Stimulated activated CD4-positive, alpha-beta T cell treated with anti-CD3 and anti-CD28 coated beads, TNF-alpha, amount 100 ng/mL, for 24 hours (primary cell): ENCODE data around the gene YWHAQ.
"Not testable (repeated sequence)": the region's sequence is repeated elsewhere in the genome, so short reads cannot be mapped to it uniquely, and the experiment has no call there.

Experiments
- DNase-seq, 3 experiments: peaks; one replicate each; pipeline ENCODE4 v3.0.0-alpha.2; 2020; ENCODE audit warnings: low read depth in 3 of 3

Gene YWHAQ

GRCh38 chr2:9594366-9595054, 36.3 kb downstream of the YWHAQ start:
- DNase-seq, result peak in 1 of 3 experiments; percentile 14

DNA sequence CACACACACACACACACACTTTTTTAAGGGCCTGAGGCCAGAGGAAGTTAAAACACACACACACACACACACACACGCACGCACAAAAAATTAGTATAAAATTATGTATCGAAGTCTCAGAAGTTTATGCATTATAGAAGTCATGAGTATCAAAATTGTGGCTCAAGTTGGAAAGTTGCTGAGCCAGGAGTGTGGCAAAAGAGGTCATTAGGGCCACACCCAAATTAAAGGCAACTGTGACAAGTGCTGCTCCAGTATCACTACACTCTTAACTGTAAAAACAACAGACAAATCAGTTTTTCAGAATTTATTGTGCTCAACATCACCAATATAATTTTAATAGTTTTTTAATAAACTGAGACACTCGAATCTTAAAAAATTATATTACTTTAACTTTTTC, 36.9 kb downstream of the YWHAQ start:
- DNase-seq, result no peak

DNA sequence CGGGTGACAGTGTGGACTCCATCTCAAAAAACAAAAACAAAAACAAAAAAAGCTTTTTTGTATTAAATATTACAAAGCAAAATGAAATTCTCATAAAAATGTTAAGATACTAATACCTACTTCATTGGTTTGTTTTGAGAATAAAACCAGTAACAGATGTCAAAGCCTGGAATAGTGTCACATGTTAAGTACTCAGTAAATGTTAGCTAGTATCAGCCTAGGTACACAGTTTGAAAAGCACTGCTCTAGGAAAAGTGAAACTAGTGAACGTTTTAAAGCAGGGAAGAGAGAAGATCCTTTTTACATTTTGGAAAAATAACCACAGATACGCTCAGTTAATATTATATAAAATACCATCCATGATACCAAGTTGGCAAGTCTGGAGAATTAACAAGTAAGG, 38.1 kb downstream of the YWHAQ start:
- DNase-seq, result no peak

GRCh38 chr2:9590641-9591040, 40.2 kb downstream of the YWHAQ start:
- DNase-seq, result no peak

- no peak for DNase-seq
Measured at GRCh38 chr2:9586465-9586864, 44.3 kb downstream of the YWHAQ start.

DNA sequence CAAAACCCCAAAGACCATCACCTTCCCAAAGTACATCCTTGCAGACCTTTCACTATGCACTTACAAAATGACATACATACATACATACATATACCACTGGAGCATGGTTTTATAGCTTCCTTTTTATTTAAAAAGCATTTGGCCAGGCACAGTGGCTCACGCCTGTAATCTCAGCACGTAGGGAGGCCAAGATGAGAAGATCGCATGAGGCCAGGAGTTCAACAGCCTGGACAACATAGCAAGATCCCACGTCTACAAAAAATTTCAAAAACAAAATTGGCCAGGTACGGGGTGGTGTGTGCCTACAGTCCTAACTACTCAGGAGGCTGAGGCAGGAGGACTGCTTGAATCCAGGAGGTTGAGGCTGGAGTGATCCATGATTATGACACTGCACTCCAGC, 45.3 kb downstream of the YWHAQ start:
- no peak for DNase-seq

- not testable (repeated sequence) for DNase-seq
Measured at GRCh38 chr2:9584902-9585301, 45.9 kb downstream of the YWHAQ start.

- DNase-seq, result no peak
Measured at GRCh38 chr2:9582624-9583023, 48.2 kb downstream of the YWHAQ start.

GRCh38 chr2:9578467-9579235, 52.1 kb downstream of the YWHAQ start:
- DNase-seq, result no peak

- DNase-seq, result no peak
Measured at GRCh38 chr2:9574331-9574730, 56.5 kb downstream of the YWHAQ start.

DNA sequence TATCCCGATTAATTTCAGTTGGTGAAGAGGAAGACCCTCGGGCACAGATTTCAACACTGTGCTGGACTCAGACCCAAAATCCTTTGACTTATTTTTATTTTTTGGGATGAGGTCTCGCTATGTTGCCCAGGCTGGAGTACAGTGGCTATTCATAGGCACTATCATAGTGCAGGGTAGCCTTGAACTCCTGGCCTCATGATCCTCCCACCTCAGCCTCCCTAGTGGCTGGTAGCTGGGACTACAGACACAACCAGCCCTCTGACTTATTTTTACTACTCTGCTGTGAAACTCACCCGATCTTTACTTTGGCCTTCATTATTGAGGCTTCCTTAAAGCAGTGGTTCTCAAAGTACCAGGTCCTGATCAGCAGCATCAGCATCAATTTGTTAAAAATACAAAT, 57.0 kb downstream of the YWHAQ start:
- no peak for DNase-seq

- DNase-seq, result no peak
Measured at GRCh38 chr2:9573013-9573720, 57.6 kb downstream of the YWHAQ start.

GRCh38 chr2:9570182-9571060, 60.4 kb downstream of the YWHAQ start:
- DNase-seq, result no peak

GRCh38 chr2:9565436-9566153, 65.2 kb downstream of the YWHAQ start:
- no peak for DNase-seq

DNA sequence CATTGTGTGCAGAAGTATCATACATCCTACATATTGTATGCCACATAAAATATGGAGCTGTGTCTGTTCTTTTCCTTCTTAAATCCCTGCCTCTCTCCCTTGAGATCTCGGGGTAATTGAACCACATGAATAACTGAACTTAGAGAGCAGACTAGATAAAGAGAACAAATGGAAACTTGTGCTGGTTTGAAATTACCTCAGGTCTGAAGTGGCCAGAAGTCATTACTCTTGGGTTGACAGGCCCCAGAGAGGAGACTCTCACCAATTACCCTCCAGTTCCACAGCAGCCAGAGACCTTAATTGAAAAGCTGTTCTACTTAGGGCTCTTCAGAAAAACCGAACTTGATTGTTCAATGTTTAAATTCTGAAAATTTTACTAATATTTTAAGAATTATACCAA, 70.2 kb downstream of the YWHAQ start:
- DNase-seq, result no peak

DNA sequence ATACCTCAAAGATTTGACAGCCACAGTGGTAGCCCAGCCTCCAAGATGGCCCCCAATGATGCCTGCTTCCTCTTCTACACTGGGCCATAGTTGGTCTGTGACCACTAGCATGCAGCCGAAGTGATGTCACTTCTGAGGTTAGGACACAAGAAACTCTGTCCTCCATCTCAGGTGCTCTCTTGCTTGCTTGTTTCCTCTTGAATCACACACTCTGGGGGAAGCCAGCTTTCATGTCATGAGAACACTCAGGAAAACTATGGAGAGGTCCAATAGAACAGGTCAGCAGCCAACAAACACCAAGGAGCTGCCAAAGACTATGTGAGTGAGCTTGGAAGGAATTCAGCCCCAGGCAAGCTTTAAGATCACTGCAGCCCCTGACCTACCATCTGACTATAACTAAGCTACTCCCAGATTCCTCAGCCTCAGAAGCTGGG, 71.8 kb downstream of the YWHAQ start:
- DNase-seq, result no peak

GRCh38 chr2:9556121-9556743, 74.6 kb downstream of the YWHAQ start:
- no peak for DNase-seq

DNA sequence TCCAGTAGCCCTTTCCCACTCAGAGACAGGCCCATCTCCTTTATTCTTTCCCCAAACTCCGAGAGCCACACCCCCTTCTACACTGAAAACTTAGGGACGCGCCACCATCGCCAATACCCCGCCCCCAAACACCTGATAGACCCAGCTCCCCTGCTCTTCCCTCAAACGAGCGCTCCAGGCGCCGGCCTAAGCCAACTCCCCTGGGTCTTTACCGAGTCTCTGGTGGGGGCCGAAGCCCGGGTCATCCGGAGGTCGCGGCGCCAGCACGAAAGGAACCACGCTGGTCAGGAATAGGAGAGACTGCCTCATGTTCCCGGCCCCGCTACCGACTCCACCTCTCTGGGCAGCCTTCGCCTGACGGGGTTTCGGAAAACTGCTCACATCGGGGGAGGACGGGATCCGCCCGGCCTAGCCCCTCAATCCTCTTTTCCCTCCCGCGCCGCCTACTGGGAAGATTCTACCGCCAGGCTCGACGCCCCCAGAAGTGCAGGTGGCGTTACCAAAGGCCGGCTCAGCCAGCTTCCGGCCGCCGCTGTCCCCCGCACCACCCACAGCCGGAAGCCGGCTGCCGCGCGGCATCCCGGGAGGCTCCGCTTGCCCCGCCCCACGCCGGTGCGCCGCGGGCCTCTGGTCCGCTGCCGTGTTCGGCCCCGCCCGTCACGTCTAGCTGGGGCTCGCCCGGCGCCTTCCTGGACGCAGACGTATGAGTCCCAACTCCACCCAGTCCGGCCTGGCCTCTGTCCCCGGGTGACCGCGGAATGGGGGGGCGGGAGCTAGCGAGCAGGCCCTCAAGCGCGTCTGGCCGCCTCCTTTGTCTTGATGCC, 75.3 kb downstream of the YWHAQ start, which contains the start of gene ADAM17:
TSS of gene ADAM17 (minus strand) at position 534 of the 824 bp plus-strand sequence. CDS start at position 309, 225 bp downstream.
- DNase-seq, result peak; percentile 68 to 88 (median 79)

DNA sequence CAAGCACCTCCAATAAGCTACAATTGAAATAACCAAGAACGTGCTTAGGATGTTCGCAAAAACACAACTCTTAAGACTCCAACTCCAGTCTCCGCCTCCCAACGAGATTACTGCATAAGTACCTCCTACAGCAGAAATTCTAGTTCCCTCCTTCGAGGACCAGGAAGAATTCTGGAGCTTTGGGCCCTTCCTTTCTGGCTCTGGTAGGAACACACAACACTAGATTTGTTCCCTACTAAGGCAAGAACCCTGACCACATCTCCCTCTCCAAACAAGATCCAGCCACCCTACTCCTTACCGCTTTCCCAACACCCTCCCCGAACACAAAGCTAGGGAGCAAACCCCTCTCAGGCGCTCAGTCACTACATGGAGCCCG, 75.9 kb downstream of the YWHAQ start:
- DNase-seq, result no peak
